Measurements from ENCODE around the gene IFNAR1. TPM values are rescaled to one million over a fixed set of nuclear protein-coding genes. Genes with fewer than 3 reads are reported as not detected.

IFNAR1 gene
- total RNA-seq, 2 donors from 2014 or later = 11.7 to 16.9 TPM

DNA sequence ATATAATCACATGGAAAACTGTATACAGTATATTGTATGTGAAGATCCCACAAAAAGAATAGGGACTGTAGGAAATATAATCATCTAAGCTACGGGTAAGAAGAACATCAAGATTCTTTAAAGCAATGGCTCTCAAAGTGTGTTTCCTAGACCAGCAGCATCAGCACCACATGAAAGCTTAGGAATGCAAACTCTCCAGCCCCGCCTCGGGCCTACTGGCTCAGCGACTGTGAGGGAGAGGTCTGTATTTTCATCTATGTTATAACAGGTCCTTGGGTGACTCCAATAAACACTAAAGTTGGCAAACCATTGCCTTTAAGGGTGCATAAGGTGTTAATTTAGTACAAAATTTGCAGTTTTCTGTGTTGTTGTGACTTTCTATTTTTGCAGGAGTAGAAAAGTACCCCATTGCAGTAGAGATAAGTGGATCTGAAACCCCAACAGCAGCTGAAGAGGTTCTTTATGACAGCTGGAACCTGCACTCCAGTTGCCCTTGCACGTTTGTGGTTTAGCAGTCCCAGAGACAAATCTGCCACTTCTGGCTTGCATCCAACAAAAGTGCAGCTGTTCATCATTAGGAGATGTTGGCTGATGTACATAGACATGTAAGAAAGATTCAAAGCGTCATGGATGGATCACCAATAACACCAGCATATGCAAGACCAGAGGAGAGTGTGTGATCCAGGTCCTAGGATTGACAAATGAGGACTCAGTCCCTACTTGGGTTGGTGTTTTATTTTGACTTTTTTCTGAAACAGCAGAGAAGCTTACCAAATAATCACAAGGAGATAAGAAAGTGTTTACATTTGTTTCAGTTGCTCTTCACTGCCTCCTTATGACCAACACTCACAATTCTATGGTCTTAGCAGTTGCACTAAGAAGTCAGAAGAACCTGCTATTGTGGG is 15.9 kb upstream of the IFNAR1 start:
- 74 to 81% methylated on average over 6 of the region's 6 CpGs for WGBS, 2 experiments (ENCODE audit: insufficient coverage in 1 of 2, insufficient read length in 1 of 2)
- Histone ChIP-seq H3K9me3 (ENCODE audit: control insufficient read depth, low read length) (peaks cover 6% of the 10 kb centered on the region), H3K4me3 (ENCODE audit: low read length) (no peak overlapping the region), H3K36me3 (ENCODE audit: control insufficient read depth, insufficient read depth, low read length) (no peaks in the 10 kb centered on the region), H3K4me1 (ENCODE audit: control insufficient read depth, insufficient read depth, low read length) (no peaks in the 10 kb centered on the region), H3K27ac (ENCODE audit: low read depth, low read length) (no peak overlapping the region), H3K9ac (ENCODE audit: extremely low read depth, low read length, poor library complexity, severe bottlenecking) (no peak overlapping the region), H3K27me3 (ENCODE audit: control insufficient read depth, insufficient read depth, low read length, poor library complexity, severe bottlenecking) (no peaks in the 10 kb centered on the region)
- Mint-ChIP-seq H3K9me3 (peaks cover 2% of the 10 kb centered on the region), H3K36me3 (ENCODE audit: low read depth) (no peaks in the 10 kb centered on the region), H3K27ac (no peak overlapping the region), H3K4me3 (no peak overlapping the region), H3K4me1 (peaks cover 8% of the 10 kb centered on the region), H3K27me3 (ENCODE audit: insufficient read depth) (no peaks in the 10 kb centered on the region)
- no peak for DNase-seq
- TF ChIP-seq, protein P1, sequence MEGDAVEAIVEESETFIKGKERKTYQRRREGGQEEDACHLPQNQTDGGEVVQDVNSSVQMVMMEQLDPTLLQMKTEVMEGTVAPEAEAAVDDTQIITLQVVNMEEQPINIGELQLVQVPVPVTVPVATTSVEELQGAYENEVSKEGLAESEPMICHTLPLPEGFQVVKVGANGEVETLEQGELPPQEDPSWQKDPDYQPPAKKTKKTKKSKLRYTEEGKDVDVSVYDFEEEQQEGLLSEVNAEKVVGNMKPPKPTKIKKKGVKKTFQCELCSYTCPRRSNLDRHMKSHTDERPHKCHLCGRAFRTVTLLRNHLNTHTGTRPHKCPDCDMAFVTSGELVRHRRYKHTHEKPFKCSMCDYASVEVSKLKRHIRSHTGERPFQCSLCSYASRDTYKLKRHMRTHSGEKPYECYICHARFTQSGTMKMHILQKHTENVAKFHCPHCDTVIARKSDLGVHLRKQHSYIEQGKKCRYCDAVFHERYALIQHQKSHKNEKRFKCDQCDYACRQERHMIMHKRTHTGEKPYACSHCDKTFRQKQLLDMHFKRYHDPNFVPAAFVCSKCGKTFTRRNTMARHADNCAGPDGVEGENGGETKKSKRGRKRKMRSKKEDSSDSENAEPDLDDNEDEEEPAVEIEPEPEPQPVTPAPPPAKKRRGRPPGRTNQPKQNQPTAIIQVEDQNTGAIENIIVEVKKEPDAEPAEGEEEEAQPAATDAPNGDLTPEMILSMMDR (conservative IDR thresholded peaks at IDR 0.05) = peak; percentile 37

DNA sequence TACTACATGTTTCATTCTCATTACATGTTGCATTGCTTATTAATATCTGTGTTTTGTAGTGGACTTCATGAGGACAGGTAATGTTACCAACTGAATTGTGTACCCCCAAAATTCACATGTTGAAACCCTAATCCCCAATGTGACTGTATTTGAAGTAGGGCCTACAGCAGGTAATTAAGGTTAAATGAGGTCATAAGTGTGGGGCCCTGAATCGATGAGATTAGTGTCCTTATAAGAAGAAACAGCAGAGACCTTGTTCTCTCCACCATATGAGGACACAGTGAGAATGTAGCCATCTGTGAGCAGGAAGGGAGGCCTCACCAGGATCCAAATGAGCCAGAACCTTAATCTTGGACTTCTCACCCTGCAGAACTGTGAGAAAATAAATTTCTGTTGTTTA is 15.0 kb upstream of the IFNAR1 start:
- no peak overlapping the region for H3K4me3 Mint-ChIP-seq
- H3K4me1 Mint-ChIP-seq = peaks cover 3% of the 10 kb centered on the region
- H3K27me3 Mint-ChIP-seq (ENCODE audit: insufficient read depth) = peaks cover 5% of the 10 kb centered on the region
- no peaks in the 10 kb centered on the region for H3K27me3 ChIP-seq (ENCODE audit: control insufficient read depth, insufficient read depth, low read length, poor library complexity, severe bottlenecking)
- no peaks in the 10 kb centered on the region for H3K36me3 ChIP-seq (ENCODE audit: control insufficient read depth, insufficient read depth, low read length)
- H3K9me3 ChIP-seq (ENCODE audit: control insufficient read depth, low read length) = peaks cover 6% of the 10 kb centered on the region
- no peak overlapping the region for H3K9ac ChIP-seq (ENCODE audit: extremely low read depth, low read length, poor library complexity, severe bottlenecking)
- no peak for DNase-seq
- no peaks in the 10 kb centered on the region for H3K36me3 Mint-ChIP-seq (ENCODE audit: low read depth)
- H3K27ac Mint-ChIP-seq = no peak overlapping the region
- H3K9me3 Mint-ChIP-seq = peaks cover 2% of the 10 kb centered on the region
- H3K27ac ChIP-seq (ENCODE audit: low read depth, low read length) = no peak overlapping the region
- no peaks in the 10 kb centered on the region for H3K4me1 ChIP-seq (ENCODE audit: control insufficient read depth, insufficient read depth, low read length)
- TF ChIP-seq, protein P1 (conservative IDR thresholded peaks at IDR 0.05) = no peak
- WGBS, 2 experiments (ENCODE audit: insufficient coverage in 1 of 2, insufficient read length in 1 of 2) = 72 to 100% methylated on average over 1 of the region's 1 CpG
- H3K4me3 ChIP-seq (ENCODE audit: low read length) = no peak overlapping the region

DNA sequence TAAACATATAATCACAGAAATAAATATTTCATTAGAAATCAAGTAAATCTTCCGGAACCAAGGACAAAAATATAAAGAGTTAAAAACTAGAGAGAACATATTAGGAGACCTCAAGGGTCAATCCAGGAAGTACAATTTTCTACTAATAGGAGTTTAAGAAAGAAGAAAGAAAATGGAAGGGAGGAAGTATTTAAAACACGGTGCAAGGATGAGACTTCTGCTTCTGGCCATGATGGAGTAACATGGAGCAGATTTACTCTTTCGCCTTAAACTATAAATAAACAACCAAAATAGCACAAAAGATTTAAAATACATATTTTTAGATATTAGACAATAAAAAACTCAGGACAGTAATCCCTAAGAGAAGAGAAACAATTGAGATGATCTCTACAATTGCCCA is 12.6 kb upstream of the IFNAR1 start:
- H3K27me3 Mint-ChIP-seq (ENCODE audit: insufficient read depth) = peaks cover 7% of the 10 kb centered on the region
- H3K4me3 ChIP-seq (ENCODE audit: low read length) = no peak overlapping the region
- no peaks in the 10 kb centered on the region for H3K36me3 Mint-ChIP-seq (ENCODE audit: low read depth)
- 86% methylated on average over 2 of the region's 3 CpGs; no CpG with 5 or more reads in 1 of the 2 experiments for WGBS, 2 experiments (ENCODE audit: insufficient coverage in 1 of 2, insufficient read length in 1 of 2)
- H3K9me3 ChIP-seq (ENCODE audit: control insufficient read depth, low read length) = peaks cover 6% of the 10 kb centered on the region
- TF ChIP-seq, protein P1 (conservative IDR thresholded peaks at IDR 0.05) = no peak
- H3K9me3 Mint-ChIP-seq = peaks cover 2% of the 10 kb centered on the region
- H3K9ac ChIP-seq (ENCODE audit: extremely low read depth, low read length, poor library complexity, severe bottlenecking) = no peak overlapping the region
- no peaks in the 10 kb centered on the region for H3K4me1 ChIP-seq (ENCODE audit: control insufficient read depth, insufficient read depth, low read length)
- H3K27ac Mint-ChIP-seq = no peak overlapping the region
- H3K36me3 ChIP-seq (ENCODE audit: control insufficient read depth, insufficient read depth, low read length) = no peaks in the 10 kb centered on the region
- no peak overlapping the region for H3K4me3 Mint-ChIP-seq
- DNase-seq = no peak
- H3K27me3 ChIP-seq (ENCODE audit: control insufficient read depth, insufficient read depth, low read length, poor library complexity, severe bottlenecking) = no peaks in the 10 kb centered on the region
- no peak overlapping the region for H3K27ac ChIP-seq (ENCODE audit: low read depth, low read length)
- H3K4me1 Mint-ChIP-seq = no peaks in the 10 kb centered on the region
